Measurements from ENCODE around the gene IRGQ.
A peak's percentile ranks its signal among the peaks of the same experiment; 100 is the strongest.
"Not testable (repeated sequence)": the region's sequence is repeated elsewhere in the genome, so short reads cannot be mapped to it uniquely, and the experiment has no call there.

The IRGQ gene

GRCh38 chr19:43596842-43597461, 1.0 kb upstream of the IRGQ start:
- peak; percentile 58 to 62 for DNase-seq
- TF ChIP-seq POLR2A (IDR thresholded peaks at IDR 0.05; ENCODE audit: low read length) (no peak), GATA1 (IDR thresholded peaks at IDR 0.05; ENCODE audit: low read depth, low read length) (no peak)

DNA sequence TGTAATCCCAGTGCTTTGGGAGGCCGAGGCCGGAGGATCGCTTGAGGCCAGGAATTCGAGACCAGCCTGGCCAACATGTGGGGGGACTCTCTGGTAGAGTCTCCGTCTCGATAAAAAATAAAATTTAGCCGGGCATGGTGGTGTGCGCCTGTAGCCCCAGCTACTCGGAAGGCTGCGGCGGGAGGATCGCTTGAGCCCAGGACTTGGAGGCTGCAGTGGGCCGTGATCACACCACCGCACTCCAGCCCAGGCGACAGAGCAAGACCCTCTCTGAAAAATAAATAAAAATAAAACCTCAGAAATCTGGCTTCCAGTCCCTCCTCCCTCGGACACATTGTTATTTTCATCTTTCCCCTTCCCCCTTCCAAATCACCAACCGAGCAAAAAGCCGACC, 332 bp downstream of the IRGQ start:
- DNase-seq: no peak
- no peak for TF ChIP-seq POLR2A (IDR thresholded peaks at IDR 0.05; ENCODE audit: low read length)
- no peak for TF ChIP-seq GATA1 (IDR thresholded peaks at IDR 0.05; ENCODE audit: low read depth, low read length)

DNA sequence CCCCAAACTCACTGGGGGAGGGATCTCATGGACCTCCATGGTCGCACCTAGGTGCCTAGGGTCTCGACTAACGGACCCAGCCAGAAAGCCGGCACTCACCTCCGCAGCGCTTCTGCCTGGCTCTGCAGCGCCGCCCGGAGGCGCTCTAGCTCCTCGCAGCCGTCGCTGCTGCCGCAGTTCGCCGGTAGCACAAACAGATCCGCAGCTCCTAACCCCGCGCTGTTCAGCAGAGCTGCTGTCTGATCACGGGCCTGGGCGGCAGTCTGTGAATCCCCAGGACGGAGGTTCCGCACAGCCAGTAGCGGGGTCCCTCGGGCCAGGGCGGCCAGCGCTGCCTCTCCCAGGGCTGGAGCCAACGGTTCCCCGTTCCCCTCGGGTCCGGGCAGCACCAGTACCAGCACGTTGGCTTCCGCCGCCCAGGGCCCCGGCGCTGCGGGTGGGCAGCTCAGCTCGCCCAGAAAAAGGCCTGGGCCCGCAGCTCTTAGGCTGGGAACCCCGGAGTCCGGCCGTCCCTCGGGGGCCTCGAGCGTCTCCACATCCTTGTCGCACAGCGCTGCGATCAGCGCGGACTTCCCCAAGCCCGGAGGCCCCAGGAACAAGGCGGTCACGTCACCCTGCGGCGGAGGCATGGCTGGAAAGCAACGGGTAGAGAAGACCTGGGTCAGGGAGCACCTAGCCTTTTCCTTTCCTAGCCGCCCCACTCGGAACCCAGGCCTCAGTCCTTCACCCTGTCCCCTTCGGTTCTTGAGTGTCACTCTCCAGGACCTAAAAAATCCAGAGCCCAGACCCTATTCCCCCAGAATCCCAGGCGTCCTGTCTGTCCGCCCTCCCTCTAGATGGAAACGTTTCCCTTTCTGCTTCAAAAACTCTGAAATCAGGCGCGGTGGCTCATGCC, 977 bp downstream of the IRGQ start:
- peak; percentile 87 to 88 for DNase-seq
- TF ChIP-seq POLR2A (IDR thresholded peaks at IDR 0.05; ENCODE audit: low read length): peak; percentile 55
- TF ChIP-seq GATA1 (IDR thresholded peaks at IDR 0.05; ENCODE audit: low read depth, low read length): no peak

GRCh38 chr19:43594081-43594697, 1.7 kb downstream of the IRGQ start:
- TF ChIP-seq GATA1 (IDR thresholded peaks at IDR 0.05; ENCODE audit: low read depth, low read length) (no peak), POLR2A (IDR thresholded peaks at IDR 0.05; ENCODE audit: low read length) (no peak)
- DNase-seq: no peak

DNA sequence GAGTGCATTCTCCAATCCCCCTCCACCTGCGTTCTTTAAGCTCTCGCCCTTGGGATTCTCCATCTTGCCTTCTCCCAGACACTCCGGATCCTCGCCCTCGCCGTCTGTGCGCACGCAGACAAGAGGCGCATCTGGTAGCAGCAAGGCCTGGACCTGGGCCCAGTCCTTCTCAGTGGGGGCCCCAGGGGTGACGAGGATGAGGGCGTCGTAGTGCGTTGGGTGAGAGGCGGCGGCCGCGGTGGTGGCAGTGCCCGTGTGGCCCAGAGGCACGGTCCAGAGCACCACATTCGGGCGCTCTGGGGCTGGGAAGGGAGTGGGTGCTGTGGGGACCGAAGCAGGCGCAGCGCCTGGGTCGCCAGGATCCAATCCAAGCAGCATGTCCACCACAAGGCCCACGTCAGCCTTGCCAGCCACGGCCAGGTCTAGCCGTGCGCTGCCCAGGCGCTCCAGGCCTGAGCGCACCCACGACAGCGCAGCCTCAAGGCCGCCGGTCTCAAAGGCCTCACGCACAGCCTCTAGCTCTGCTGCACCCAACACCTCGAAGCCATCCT, 3.1 kb downstream of the IRGQ start:
- no peak for DNase-seq
- TF ChIP-seq POLR2A (IDR thresholded peaks at IDR 0.05; ENCODE audit: low read length): no peak
- no peak for TF ChIP-seq GATA1 (IDR thresholded peaks at IDR 0.05; ENCODE audit: low read depth, low read length)

- no peak for DNase-seq
- no peak for TF ChIP-seq POLR2A (IDR thresholded peaks at IDR 0.05; ENCODE audit: low read length)
- no peak for TF ChIP-seq GATA1 (IDR thresholded peaks at IDR 0.05; ENCODE audit: low read depth, low read length)
These were observed 3.8 kb downstream of the IRGQ start for GRCh38 chr19:43591904-43592772.

DNA sequence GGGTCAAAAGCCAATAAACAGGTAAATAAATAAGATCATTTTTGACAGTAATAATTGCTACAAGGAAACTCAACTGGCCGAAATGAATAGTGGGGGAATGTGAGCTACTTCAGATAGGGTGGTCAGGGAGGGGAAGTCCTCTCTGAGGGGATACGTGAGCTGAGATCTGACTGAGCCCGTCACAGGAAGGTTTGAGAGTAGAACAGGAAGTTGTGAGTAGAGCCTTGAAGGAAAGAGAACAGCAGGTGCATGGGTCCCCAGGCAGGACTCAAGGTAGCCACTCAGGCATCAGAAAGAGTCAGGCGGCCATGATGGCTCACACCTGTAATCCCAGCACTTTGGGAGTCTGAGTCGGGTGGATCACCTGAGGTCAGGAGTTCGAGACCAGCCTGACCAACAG, 6.3 kb downstream of the IRGQ start:
- TF ChIP-seq GATA1 (IDR thresholded peaks at IDR 0.05; ENCODE audit: low read depth, low read length) (no peak), POLR2A (IDR thresholded peaks at IDR 0.05; ENCODE audit: low read length) (no peak)
- no peak for DNase-seq

GRCh38 chr19:43589277-43589676, 6.7 kb downstream of the IRGQ start:
- no peak for DNase-seq
- TF ChIP-seq POLR2A (IDR thresholded peaks at IDR 0.05; ENCODE audit: low read length) (no peak), GATA1 (IDR thresholded peaks at IDR 0.05; ENCODE audit: low read depth, low read length) (no peak)

DNA sequence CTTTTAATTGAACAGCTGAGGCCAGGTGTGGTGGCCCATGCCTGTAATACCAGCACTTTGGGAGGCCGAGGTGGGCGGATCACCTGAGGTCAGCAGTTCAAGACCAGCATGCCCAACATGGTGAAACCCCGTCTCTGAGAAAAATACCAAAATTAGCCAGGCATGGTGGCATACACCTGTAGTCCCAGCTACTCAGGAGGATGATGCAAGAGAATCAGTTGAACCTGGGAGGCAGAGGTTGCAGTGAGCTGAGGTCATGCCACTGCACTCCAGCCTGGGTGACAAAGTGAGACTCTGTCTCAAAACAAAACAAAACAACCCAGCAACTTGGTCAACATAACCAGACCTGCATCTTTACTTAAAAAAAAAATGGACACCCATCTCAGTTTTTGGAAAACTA, 8.9 kb downstream of the IRGQ start:
- DNase-seq: not testable (repeated sequence)

DNA sequence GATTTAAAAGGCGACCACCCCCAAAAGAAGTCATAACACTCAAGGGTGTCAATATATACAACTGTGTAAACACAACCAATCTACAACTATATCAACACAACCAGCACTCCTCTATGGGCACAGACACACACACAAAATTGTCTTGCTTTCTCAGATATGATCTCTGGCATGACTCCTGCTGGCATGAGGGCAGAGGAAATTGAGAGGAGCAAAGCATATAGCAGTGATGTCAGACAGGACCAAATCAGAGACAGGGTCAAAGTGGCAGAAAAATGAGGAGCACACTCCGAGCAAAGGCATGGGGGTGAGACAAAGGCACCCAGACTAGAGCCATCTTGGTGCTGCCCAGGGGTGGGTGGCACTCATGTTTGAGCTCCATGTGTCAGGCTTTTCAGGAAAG, 9.6 kb downstream of the IRGQ start:
- no peak for DNase-seq
- TF ChIP-seq POLR2A (IDR thresholded peaks at IDR 0.05; ENCODE audit: low read length) (no peak), GATA1 (IDR thresholded peaks at IDR 0.05; ENCODE audit: low read depth, low read length) (no peak)

GRCh38 chr19:43584484-43584883, 11.4 kb downstream of the IRGQ start:
- DNase-seq: no peak
- no peak for TF ChIP-seq POLR2A (IDR thresholded peaks at IDR 0.05; ENCODE audit: low read length)

- DNase-seq: no peak
- TF ChIP-seq GATA1 (IDR thresholded peaks at IDR 0.05; ENCODE audit: low read depth, low read length) (no peak), POLR2A (IDR thresholded peaks at IDR 0.05; ENCODE audit: low read length) (no peak)
These were observed 13.4 kb downstream of the IRGQ start for GRCh38 chr19:43582495-43582894.

DNA sequence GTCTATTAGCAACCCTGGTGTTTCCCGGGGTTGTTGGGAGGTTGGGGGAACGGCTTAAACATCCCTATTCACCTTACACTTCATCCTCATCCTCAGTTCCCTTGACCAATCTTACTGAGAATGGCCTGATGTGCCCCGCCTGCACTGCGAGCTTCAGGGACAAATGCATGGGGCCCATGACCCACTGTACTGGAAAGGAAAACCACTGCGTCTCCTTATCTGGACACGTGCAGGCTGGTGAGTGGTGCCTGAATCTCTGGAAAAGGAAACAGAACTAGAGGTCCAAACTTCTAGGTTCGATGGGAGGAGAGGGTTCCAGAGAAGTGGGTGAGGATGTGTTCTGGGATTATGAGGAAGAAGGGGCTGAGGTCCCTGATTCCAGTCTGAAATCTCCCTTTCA, 14.5 kb downstream of the IRGQ start:
- no peak for TF ChIP-seq POLR2A (IDR thresholded peaks at IDR 0.05; ENCODE audit: low read length)
- TF ChIP-seq GATA1 (IDR thresholded peaks at IDR 0.05; ENCODE audit: low read depth, low read length): no peak
- DNase-seq: peak in 1 of 2 experiments; percentile 41

DNA sequence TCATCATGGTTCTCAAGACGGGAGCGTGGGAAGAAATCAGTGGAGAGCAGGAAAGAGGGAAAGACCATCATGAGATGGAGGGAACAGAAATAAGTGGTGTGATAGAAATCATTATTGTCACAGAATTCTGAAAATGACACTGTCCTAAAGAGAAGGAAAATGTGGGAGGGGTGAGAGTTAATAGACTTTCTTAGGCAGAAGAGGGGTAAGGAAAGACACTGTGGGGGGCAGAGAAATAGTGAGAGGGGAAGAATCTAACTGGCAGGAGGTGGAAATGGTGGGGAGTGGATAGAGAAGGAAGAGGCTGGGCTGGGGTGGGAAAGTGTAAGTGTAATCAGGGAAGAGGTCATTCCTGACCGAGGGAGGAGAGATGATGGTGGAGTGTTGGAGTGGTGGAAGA, 17.1 kb downstream of the IRGQ start:
- TF ChIP-seq POLR2A (IDR thresholded peaks at IDR 0.05; ENCODE audit: low read length): no peak
- no peak for DNase-seq

Data from erythroblast (primary cell).